ENCODE data around the gene ASTN2.

ASTN2 gene

GRCh38 chr9:116423149-116423548 is 991.7 kb downstream of the ASTN2 start:
- no peak overlapping the region for H3K27ac ChIP-seq (ENCODE audit: low read depth, low read length)
- H3K36me3 ChIP-seq (ENCODE audit: insufficient read depth, low read length) = no peaks in the 10 kb centered on the region
- no peaks in the 10 kb centered on the region for H3K27me3 ChIP-seq (ENCODE audit: insufficient read depth, low read length)
- no peaks in the 10 kb centered on the region for H3K79me2 ChIP-seq (ENCODE audit: control insufficient read depth, insufficient read depth, low read length, unreplicated experiment)
- H3K4me1 ChIP-seq (ENCODE audit: control insufficient read depth, insufficient read depth, low read length, unreplicated experiment) = peaks cover 3% of the 10 kb centered on the region
- no peak overlapping the region for H2AFZ ChIP-seq (ENCODE audit: low read length, unreplicated experiment)
- H3K4me3 ChIP-seq (ENCODE audit: low read depth, low read length) = no peak overlapping the region

GRCh38 chr9:116422119-116422979 is 992.5 kb downstream of the ASTN2 start:
- H3K36me3 ChIP-seq (ENCODE audit: insufficient read depth, low read length) = no peaks in the 10 kb centered on the region
- no peak overlapping the region for H3K27ac ChIP-seq (ENCODE audit: low read depth, low read length)
- no peak overlapping the region for H2AFZ ChIP-seq (ENCODE audit: low read length, unreplicated experiment)
- H3K27me3 ChIP-seq (ENCODE audit: insufficient read depth, low read length) = no peaks in the 10 kb centered on the region
- H3K79me2 ChIP-seq (ENCODE audit: control insufficient read depth, insufficient read depth, low read length, unreplicated experiment) = no peaks in the 10 kb centered on the region
- peaks cover 3% of the 10 kb centered on the region for H3K4me1 ChIP-seq (ENCODE audit: control insufficient read depth, insufficient read depth, low read length, unreplicated experiment)
- no peak overlapping the region for H3K4me3 ChIP-seq (ENCODE audit: low read depth, low read length)

- no peak overlapping the region for H2AFZ ChIP-seq (ENCODE audit: low read length, unreplicated experiment)
- no peak overlapping the region for H3K27ac ChIP-seq (ENCODE audit: low read depth, low read length)
- peaks cover 3% of the 10 kb centered on the region for H3K4me1 ChIP-seq (ENCODE audit: control insufficient read depth, insufficient read depth, low read length, unreplicated experiment)
- H3K4me3 ChIP-seq (ENCODE audit: low read depth, low read length) = no peak overlapping the region
- H3K79me2 ChIP-seq (ENCODE audit: control insufficient read depth, insufficient read depth, low read length, unreplicated experiment) = no peaks in the 10 kb centered on the region
- no peaks in the 10 kb centered on the region for H3K27me3 ChIP-seq (ENCODE audit: insufficient read depth, low read length)
- no peaks in the 10 kb centered on the region for H3K36me3 ChIP-seq (ENCODE audit: insufficient read depth, low read length)
These were observed 993.8 kb downstream of the ASTN2 start for GRCh38 chr9:116420993-116421538.

GRCh38 chr9:116419181-116419580 is 995.7 kb downstream of the ASTN2 start:
- Histone ChIP-seq H3K36me3 (ENCODE audit: insufficient read depth, low read length) (no peaks in the 10 kb centered on the region), H3K27ac (ENCODE audit: low read depth, low read length) (no peak overlapping the region), H3K4me1 (ENCODE audit: control insufficient read depth, insufficient read depth, low read length, unreplicated experiment) (peaks cover 3% of the 10 kb centered on the region)

GRCh38 chr9:116417464-116417863 is 997.4 kb downstream of the ASTN2 start:
- peaks cover 3% of the 10 kb centered on the region for H3K4me1 ChIP-seq (ENCODE audit: control insufficient read depth, insufficient read depth, low read length, unreplicated experiment)
- no peak overlapping the region for H2AFZ ChIP-seq (ENCODE audit: low read length, unreplicated experiment)

More at GRCh38 chr9:116419181-116419580, 995.7 kb downstream of the ASTN2 start:
- Histone ChIP-seq H3K27me3 (ENCODE audit: insufficient read depth, low read length) (no peaks in the 10 kb centered on the region), H3K79me2 (ENCODE audit: control insufficient read depth, insufficient read depth, low read length, unreplicated experiment) (no peaks in the 10 kb centered on the region), H2AFZ (ENCODE audit: low read length, unreplicated experiment) (no peak overlapping the region), H3K4me3 (ENCODE audit: low read depth, low read length) (no peak overlapping the region)

GRCh38 chr9:116416421-116416820 is 998.4 kb downstream of the ASTN2 start:
- Histone ChIP-seq H3K79me2 (ENCODE audit: control insufficient read depth, insufficient read depth, low read length, unreplicated experiment) (no peaks in the 10 kb centered on the region), H3K27ac (ENCODE audit: low read depth, low read length) (no peak overlapping the region), H3K27me3 (ENCODE audit: insufficient read depth, low read length) (no peaks in the 10 kb centered on the region), H3K36me3 (ENCODE audit: insufficient read depth, low read length) (no peaks in the 10 kb centered on the region), H2AFZ (ENCODE audit: low read length, unreplicated experiment) (no peak overlapping the region), H3K4me3 (ENCODE audit: low read depth, low read length) (no peak overlapping the region), H3K4me1 (ENCODE audit: control insufficient read depth, insufficient read depth, low read length, unreplicated experiment) (peaks cover 3% of the 10 kb centered on the region)

More at GRCh38 chr9:116417464-116417863, 997.4 kb downstream of the ASTN2 start:
- H3K27me3 ChIP-seq (ENCODE audit: insufficient read depth, low read length) = no peaks in the 10 kb centered on the region
- no peaks in the 10 kb centered on the region for H3K36me3 ChIP-seq (ENCODE audit: insufficient read depth, low read length)
- H3K27ac ChIP-seq (ENCODE audit: low read depth, low read length) = no peak overlapping the region
- H3K4me3 ChIP-seq (ENCODE audit: low read depth, low read length) = no peak overlapping the region
- H3K79me2 ChIP-seq (ENCODE audit: control insufficient read depth, insufficient read depth, low read length, unreplicated experiment) = no peaks in the 10 kb centered on the region

- Histone ChIP-seq H3K36me3 (ENCODE audit: insufficient read depth, low read length) (no peaks in the 10 kb centered on the region), H3K27me3 (ENCODE audit: insufficient read depth, low read length) (no peaks in the 10 kb centered on the region), H2AFZ (ENCODE audit: low read length, unreplicated experiment) (no peak overlapping the region), H3K27ac (ENCODE audit: low read depth, low read length) (no peak overlapping the region), H3K4me1 (ENCODE audit: control insufficient read depth, insufficient read depth, low read length, unreplicated experiment) (no peaks in the 10 kb centered on the region), H3K79me2 (ENCODE audit: control insufficient read depth, insufficient read depth, low read length, unreplicated experiment) (no peaks in the 10 kb centered on the region), H3K4me3 (ENCODE audit: low read depth, low read length) (no peak overlapping the region)
These were observed 1000.5 kb downstream of the ASTN2 start for GRCh38 chr9:116414374-116414773.

GRCh38 chr9:116411506-116411905 is 1003.4 kb downstream of the ASTN2 start:
- Histone ChIP-seq H3K36me3 (ENCODE audit: insufficient read depth, low read length) (no peaks in the 10 kb centered on the region), H3K27ac (ENCODE audit: low read depth, low read length) (no peak overlapping the region), H3K4me1 (ENCODE audit: control insufficient read depth, insufficient read depth, low read length, unreplicated experiment) (no peaks in the 10 kb centered on the region), H3K27me3 (ENCODE audit: insufficient read depth, low read length) (no peaks in the 10 kb centered on the region), H3K4me3 (ENCODE audit: low read depth, low read length) (no peak overlapping the region), H3K79me2 (ENCODE audit: control insufficient read depth, insufficient read depth, low read length, unreplicated experiment) (no peaks in the 10 kb centered on the region), H2AFZ (ENCODE audit: low read length, unreplicated experiment) (no peak overlapping the region)

GRCh38 chr9:116409638-116410037 is 1005.2 kb downstream of the ASTN2 start:
- Histone ChIP-seq H3K36me3 (ENCODE audit: insufficient read depth, low read length) (no peaks in the 10 kb centered on the region), H3K27me3 (ENCODE audit: insufficient read depth, low read length) (no peaks in the 10 kb centered on the region), H3K4me3 (ENCODE audit: low read depth, low read length) (no peak overlapping the region), H3K27ac (ENCODE audit: low read depth, low read length) (no peak overlapping the region), H3K79me2 (ENCODE audit: control insufficient read depth, insufficient read depth, low read length, unreplicated experiment) (no peaks in the 10 kb centered on the region), H3K4me1 (ENCODE audit: control insufficient read depth, insufficient read depth, low read length, unreplicated experiment) (no peaks in the 10 kb centered on the region), H2AFZ (ENCODE audit: low read length, unreplicated experiment) (no peak overlapping the region)

GRCh38 chr9:116409129-116409528 is 1005.7 kb downstream of the ASTN2 start:
- Histone ChIP-seq H2AFZ (ENCODE audit: low read length, unreplicated experiment) (no peak overlapping the region), H3K4me3 (ENCODE audit: low read depth, low read length) (no peak overlapping the region), H3K4me1 (ENCODE audit: control insufficient read depth, insufficient read depth, low read length, unreplicated experiment) (no peaks in the 10 kb centered on the region), H3K27ac (ENCODE audit: low read depth, low read length) (no peak overlapping the region), H3K27me3 (ENCODE audit: insufficient read depth, low read length) (no peaks in the 10 kb centered on the region), H3K36me3 (ENCODE audit: insufficient read depth, low read length) (no peaks in the 10 kb centered on the region), H3K79me2 (ENCODE audit: control insufficient read depth, insufficient read depth, low read length, unreplicated experiment) (no peaks in the 10 kb centered on the region)

GRCh38 chr9:116406469-116406868 is 1008.4 kb downstream of the ASTN2 start:
- no peaks in the 10 kb centered on the region for H3K79me2 ChIP-seq (ENCODE audit: control insufficient read depth, insufficient read depth, low read length, unreplicated experiment)
- H3K27ac ChIP-seq (ENCODE audit: low read depth, low read length) = no peak overlapping the region
- H3K27me3 ChIP-seq (ENCODE audit: insufficient read depth, low read length) = no peaks in the 10 kb centered on the region
- no peaks in the 10 kb centered on the region for H3K4me1 ChIP-seq (ENCODE audit: control insufficient read depth, insufficient read depth, low read length, unreplicated experiment)
- no peak overlapping the region for H3K4me3 ChIP-seq (ENCODE audit: low read depth, low read length)
- no peak overlapping the region for H2AFZ ChIP-seq (ENCODE audit: low read length, unreplicated experiment)
- H3K36me3 ChIP-seq (ENCODE audit: insufficient read depth, low read length) = no peaks in the 10 kb centered on the region
